ENCODE data around the gene TMEM115.
"Not testable (repeated sequence)": the region's sequence is repeated elsewhere in the genome, so short reads cannot be mapped to it uniquely, and the experiment has no call there.

TMEM115 gene

GRCh38 chr3:50314816-50315215 is 44.5 kb downstream of the TMEM115 start:
- TF ChIP-seq, protein P1, sequence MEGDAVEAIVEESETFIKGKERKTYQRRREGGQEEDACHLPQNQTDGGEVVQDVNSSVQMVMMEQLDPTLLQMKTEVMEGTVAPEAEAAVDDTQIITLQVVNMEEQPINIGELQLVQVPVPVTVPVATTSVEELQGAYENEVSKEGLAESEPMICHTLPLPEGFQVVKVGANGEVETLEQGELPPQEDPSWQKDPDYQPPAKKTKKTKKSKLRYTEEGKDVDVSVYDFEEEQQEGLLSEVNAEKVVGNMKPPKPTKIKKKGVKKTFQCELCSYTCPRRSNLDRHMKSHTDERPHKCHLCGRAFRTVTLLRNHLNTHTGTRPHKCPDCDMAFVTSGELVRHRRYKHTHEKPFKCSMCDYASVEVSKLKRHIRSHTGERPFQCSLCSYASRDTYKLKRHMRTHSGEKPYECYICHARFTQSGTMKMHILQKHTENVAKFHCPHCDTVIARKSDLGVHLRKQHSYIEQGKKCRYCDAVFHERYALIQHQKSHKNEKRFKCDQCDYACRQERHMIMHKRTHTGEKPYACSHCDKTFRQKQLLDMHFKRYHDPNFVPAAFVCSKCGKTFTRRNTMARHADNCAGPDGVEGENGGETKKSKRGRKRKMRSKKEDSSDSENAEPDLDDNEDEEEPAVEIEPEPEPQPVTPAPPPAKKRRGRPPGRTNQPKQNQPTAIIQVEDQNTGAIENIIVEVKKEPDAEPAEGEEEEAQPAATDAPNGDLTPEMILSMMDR (IDR thresholded peaks at IDR 0.05; ENCODE audit: unreplicated experiment in 3 of 3): no peak
- peaks cover 63% of the 10 kb centered on the region for H3K36me3 Mint-ChIP-seq (ENCODE audit: low read depth)
- no peaks in the 10 kb centered on the region for H3K27me3 Mint-ChIP-seq (ENCODE audit: low read depth)
- peak overlapping the region in 1 of 3 experiments; percentile 47 for H3K27ac Mint-ChIP-seq
- no peak overlapping the region for H3K4me3 Mint-ChIP-seq
- peaks cover 8% of the 10 kb centered on the region for H3K9me3 Mint-ChIP-seq
- H3K4me1 Mint-ChIP-seq: peaks cover 19% of the 10 kb centered on the region

DNA sequence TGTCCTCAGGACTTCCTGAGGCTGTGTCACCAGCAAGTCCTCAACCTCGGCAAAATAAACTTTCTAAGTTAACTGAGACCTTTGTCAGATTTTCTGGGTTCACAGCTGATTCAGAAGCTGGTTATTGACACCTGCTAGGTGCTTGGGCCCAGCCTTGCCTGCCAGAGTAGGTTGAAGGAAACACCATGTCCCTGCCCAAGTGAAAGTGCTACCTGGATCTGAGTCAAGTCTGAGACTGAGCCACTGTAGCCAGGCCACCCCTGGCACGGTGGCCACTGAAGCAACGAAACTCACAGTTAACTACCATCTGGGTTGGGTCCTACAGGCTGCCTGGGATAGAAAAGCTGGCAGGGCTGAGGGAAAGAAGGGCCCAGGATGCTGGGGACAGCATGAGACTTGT is 45.0 kb downstream of the TMEM115 start:
- TF ChIP-seq, protein P1 (IDR thresholded peaks at IDR 0.05; ENCODE audit: unreplicated experiment in 3 of 3): no peak
- H3K36me3 Mint-ChIP-seq (ENCODE audit: low read depth): peaks cover 66% of the 10 kb centered on the region
- peaks cover 15% of the 10 kb centered on the region for H3K4me1 Mint-ChIP-seq
- no peak overlapping the region for H3K4me3 Mint-ChIP-seq
- peaks cover 13% of the 10 kb centered on the region for H3K9me3 Mint-ChIP-seq
- no peaks in the 10 kb centered on the region for H3K27me3 Mint-ChIP-seq (ENCODE audit: low read depth)
- no peak overlapping the region for H3K27ac Mint-ChIP-seq

DNA sequence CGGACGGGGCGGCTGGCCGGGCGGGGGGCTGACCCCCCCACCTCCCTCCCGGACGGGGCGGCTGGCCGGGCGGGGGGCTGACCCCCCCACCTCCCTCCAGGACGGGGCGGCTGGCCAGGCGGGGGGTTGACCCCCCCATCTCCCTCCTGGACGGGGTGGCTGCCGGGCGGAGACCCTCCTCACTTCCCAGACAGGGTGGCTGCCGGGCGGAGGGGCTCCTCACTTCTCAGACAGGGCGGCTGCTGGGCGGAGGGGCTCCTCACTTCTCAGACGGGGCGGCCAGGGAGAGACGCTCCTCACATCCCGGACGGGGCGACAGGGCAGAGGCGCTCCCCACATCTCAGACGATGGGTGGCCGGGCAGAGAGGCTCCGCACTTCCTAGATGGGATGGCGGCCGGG is 47.3 kb downstream of the TMEM115 start:
- not testable (repeated sequence) for H3K4me3 Mint-ChIP-seq; H3K27ac Mint-ChIP-seq; H3K4me1 Mint-ChIP-seq; H3K27me3 Mint-ChIP-seq (ENCODE audit: low read depth)
- Mint-ChIP-seq H3K9me3 (peaks cover 18% of the 10 kb centered on the region), H3K36me3 (ENCODE audit: low read depth) (peaks cover 60% of the 10 kb centered on the region)
